Choroid plexus epithelial cell (primary cell): ENCODE measurements around the gene UBE2O.

ENCODE experiments used
- DNase-seq: peaks from one replicate; pipeline ENCODE4 v3.0.0-alpha.2; 2010; ENCODE audit warnings: low read depth
- H3K4me3 ChIP-seq: 2 replicates; pipeline ENCODE4 v1.5.1; 2011; ENCODE audit warnings: low read depth, mild to moderate bottlenecking, control low read depth, low read length, moderate library complexity
- TF ChIP-seq, protein P1 (sequence below): conservative IDR thresholded peaks from 2 replicates; pipeline ENCODE4 v1.5.1; 2011; ENCODE audit warnings: low read depth, mild to moderate bottlenecking, control low read depth, inconsistent platforms, low read length, moderate library complexity

The UBE2O gene

DNA sequence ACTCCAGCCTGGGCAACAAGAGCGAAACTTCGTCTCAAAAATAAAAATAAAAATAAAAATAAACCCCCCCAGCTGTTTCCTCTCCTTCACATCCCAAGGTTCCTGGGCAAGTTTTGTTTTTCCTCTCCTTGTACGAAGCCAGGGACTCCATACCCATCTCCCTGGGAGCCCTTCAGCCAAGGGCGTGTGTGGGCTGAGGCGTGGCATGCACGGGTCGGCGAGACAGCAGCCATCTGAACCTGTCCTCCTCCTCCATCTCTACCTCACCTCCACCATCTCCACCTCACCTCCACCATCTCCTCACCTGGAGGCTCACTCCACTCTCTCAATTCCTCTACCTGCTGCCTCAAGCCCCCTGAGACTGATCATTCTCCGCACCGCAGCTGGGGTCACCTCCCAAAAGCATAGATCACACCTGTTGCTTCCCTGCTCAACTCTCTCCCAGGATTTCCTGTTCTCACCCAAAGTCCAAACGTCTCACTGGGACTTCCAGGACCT, 31.3 kb upstream of the UBE2O start:
- no peak for DNase-seq
- TF ChIP-seq, protein P1, sequence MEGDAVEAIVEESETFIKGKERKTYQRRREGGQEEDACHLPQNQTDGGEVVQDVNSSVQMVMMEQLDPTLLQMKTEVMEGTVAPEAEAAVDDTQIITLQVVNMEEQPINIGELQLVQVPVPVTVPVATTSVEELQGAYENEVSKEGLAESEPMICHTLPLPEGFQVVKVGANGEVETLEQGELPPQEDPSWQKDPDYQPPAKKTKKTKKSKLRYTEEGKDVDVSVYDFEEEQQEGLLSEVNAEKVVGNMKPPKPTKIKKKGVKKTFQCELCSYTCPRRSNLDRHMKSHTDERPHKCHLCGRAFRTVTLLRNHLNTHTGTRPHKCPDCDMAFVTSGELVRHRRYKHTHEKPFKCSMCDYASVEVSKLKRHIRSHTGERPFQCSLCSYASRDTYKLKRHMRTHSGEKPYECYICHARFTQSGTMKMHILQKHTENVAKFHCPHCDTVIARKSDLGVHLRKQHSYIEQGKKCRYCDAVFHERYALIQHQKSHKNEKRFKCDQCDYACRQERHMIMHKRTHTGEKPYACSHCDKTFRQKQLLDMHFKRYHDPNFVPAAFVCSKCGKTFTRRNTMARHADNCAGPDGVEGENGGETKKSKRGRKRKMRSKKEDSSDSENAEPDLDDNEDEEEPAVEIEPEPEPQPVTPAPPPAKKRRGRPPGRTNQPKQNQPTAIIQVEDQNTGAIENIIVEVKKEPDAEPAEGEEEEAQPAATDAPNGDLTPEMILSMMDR = no peak
- no peak overlapping the region for H3K4me3 ChIP-seq

DNA sequence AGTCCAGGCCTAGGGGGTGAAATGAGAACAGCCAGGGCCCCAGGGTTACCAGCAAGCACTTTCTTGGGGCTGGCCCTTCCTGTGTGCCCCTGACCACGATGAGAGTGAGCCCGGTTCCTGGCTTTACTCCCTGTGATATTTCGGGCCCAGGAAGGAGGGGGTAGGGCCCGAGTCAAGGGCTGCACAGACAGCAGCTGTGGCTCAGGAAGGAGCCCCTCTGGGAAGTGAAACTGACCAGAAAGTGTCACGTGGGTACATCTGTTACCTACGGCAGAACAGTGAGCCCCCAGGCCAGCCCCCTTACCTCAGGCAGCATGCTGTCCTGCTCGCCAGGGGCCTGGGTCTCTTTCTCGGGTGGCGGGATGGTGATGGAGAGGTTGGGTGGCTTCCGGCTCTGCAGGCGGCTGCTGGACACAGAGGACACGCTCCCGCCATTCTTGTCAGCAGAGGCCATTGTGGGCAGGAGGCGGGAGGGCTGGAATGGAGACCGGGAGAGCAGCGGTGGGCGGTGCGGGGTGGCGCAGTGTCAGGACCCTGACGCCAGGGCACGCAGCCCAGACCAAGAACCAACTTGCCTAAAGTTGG, 28.2 kb upstream of the UBE2O start:
- no peak overlapping the region for H3K4me3 ChIP-seq
- peak; percentile 15 for DNase-seq

DNA sequence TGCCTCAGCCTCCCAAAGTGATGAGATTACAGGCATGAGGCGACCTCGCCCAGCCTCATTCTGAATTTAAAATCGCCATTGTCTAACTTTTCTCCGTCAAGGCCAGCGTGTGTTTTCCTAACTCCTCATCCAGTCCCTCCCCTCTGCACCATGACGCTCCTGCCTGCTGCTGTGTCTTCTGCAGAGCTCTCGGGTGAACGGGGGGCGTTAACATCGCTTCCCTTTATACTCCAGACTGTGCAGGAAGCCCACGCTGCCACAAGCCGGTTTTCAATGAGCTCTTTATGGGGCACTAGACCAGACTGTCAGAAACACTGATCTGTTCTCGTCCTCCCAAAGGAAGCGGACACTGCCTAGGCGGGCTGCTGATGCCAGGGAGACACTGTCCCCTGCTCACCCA, 27.7 kb upstream of the UBE2O start:
- DNase-seq = peak; percentile 39
- TF ChIP-seq, protein P1 = no peak
- H3K4me3 ChIP-seq = no peak overlapping the region

More for the DNA sequence above, 28.2 kb upstream of the UBE2O start:
- TF ChIP-seq, protein P1 = no peak

DNA sequence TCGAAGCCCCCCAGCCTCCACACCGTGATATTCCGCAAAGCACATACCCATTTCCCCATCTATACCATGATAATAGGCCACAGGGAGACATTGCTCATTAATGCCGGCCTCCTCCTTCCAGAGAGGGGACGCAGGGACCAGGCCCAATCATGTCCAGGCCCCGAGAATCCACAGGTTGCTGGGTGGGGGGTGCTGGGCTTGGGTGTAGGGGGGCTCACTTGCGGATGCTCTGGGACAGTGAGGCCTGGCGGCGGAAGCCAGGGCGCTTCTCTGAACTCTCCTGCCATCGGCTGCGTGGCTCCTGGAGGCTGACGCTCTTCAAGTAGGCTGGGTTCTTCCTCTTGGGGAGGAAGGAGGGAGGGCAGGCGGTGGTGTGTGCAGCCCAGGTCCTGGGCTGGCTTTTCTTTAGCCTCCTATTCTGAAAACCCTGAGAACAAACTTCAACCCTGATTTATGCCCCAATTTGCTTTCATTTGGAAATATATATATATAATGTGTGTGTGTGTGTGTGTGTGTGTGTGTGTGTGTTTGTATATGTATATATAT, 26.6 kb upstream of the UBE2O start:
- H3K4me3 ChIP-seq = no peak overlapping the region
- no peak for DNase-seq
- TF ChIP-seq, protein P1 = no peak

DNA sequence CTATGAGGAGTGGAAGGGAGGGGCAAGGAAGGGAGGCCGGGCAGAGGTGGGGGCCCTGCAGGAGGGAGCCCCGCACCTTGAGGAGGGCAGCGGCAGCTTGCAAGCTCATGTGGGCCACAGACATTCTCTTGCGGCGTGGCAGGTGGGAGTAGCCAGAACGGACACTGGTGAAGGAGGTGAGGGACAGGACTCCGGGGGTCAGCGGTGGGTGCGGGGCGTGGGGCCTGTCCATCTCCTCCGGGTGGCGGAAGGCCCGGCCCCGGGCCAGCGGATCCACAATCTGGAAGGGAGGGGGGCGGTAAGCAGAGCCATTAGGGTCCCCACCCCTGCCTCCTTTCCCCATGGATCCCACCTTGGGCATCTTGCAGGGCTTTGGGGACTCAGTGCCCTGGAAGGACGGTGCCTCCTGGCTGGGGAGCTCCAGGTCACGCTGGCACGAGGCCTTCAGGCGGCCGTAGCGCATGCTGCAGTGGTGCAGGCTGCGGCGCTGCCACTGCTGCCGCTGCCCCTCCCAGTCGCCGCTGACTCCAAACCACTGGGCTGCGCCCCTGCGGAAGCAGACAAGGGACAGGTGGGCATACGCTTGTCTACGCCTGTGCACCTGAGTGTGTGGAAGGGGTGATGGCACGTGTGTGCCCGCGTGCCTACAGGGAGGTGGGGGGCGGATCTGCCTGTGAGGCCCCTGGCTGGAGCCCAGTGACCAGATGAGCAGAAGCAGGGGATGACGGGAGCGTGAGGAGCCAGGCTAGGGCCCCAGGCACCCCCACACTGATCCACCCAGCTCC, 26.0 kb upstream of the UBE2O start:
- H3K4me3 ChIP-seq = no peak overlapping the region
- TF ChIP-seq, protein P1 = no peak
- DNase-seq = no peak

DNA sequence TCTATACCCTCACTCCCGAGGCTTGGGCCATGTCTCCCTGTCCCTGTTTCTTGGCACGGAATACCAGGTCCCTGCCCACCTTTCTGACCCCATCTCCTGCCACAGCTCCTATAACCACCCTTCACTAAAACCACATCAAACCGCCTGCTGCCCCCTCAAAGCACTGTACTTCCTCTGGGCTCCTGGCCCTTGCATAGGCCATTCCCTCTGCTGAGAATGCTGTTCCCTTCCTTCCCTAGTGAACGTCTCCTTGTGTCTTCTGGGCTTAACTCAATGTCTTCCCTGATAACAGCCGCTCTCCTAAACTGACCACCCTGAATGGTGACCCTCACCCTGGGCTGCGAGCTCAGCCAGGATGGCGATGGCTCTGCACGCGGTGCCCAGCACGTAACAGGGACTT, 25.1 kb upstream of the UBE2O start:
- DNase-seq = no peak
- no peak overlapping the region for H3K4me3 ChIP-seq
- TF ChIP-seq, protein P1 = no peak
